ENCODE measurements around the gene ADAM12.

DNA sequence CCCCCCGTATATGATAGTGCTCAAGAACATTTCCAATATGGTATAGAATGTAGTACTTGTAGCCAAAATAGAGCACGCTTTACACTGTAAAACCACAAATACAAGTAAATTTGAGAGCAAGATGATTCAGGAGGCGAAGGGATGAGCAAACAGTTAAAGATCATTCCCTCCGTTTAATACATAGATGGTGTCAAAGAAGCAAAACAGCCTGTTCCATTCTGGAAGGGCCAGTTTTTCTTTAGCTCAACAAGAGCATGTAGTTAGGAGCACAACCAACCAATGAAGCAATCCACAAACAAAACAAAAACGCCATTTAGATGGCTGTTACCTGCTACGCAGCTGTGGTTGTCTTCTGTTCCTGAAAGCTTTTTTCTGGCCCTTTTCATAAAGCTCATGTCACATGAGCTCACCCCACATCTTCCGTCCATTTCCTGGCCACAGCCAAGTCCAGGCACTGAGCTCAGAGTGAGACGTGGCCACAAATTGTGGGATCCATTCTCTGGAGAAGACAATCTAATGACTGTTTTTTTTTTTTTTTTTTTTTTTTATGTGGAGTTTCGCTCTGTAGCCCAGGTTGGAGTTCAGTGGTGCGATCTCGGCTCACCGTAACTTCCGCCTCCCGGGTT is 306.3 kb downstream of the ADAM12 start:
- TF ChIP-seq POLR2A (IDR thresholded peaks at IDR 0.05) = no peak
- TF ChIP-seq, protein P1, sequence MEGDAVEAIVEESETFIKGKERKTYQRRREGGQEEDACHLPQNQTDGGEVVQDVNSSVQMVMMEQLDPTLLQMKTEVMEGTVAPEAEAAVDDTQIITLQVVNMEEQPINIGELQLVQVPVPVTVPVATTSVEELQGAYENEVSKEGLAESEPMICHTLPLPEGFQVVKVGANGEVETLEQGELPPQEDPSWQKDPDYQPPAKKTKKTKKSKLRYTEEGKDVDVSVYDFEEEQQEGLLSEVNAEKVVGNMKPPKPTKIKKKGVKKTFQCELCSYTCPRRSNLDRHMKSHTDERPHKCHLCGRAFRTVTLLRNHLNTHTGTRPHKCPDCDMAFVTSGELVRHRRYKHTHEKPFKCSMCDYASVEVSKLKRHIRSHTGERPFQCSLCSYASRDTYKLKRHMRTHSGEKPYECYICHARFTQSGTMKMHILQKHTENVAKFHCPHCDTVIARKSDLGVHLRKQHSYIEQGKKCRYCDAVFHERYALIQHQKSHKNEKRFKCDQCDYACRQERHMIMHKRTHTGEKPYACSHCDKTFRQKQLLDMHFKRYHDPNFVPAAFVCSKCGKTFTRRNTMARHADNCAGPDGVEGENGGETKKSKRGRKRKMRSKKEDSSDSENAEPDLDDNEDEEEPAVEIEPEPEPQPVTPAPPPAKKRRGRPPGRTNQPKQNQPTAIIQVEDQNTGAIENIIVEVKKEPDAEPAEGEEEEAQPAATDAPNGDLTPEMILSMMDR (IDR thresholded peaks at IDR 0.05) = no peak

All from prostate gland (tissue), 2 donors.